HG03025 (cell line): Measurements from ENCODE around the gene SLC38A11.
"Not testable (repeated sequence)": the region's sequence is repeated elsewhere in the genome, so short reads cannot be mapped to it uniquely, and the experiment has no call there.

Experiments
- ATAC-seq: cut with Tn5 transposase; IDR thresholded peaks from one replicate; pipeline ENCODE4 v1.9.1; 2021; ENCODE audit warnings: mild to moderate bottlenecking, moderate library complexity; ENCODE audit not compliant: unreplicated experiment, low FRiP score

Gene SLC38A11

GRCh38 chr2:164954954-164955701 is at the start of gene SLC38A11:
SLC38A11 (minus strand) TSS chr2:164955525; CDS start chr2:164955247, 278 bp downstream.
- no peak for ATAC-seq

GRCh38 chr2:165003443-165004130 is 48.3 kb upstream of the SLC38A11 start:
- ATAC-seq = no peak

GRCh38 chr2:165002638-165003037 is 47.3 kb upstream of the SLC38A11 start:
- ATAC-seq = no peak

- not testable (repeated sequence) for ATAC-seq
These were observed 39.5 kb upstream of the SLC38A11 start for GRCh38 chr2:164994664-164995299.

- ATAC-seq = no peak
These were observed 38.1 kb upstream of the SLC38A11 start for GRCh38 chr2:164993287-164994016.

GRCh38 chr2:164992818-164993217 is 37.5 kb upstream of the SLC38A11 start:
- peak; percentile 73 for ATAC-seq

- peak; percentile 21 for ATAC-seq
These were observed 36.7 kb upstream of the SLC38A11 start for GRCh38 chr2:164992093-164992454.

- peak; percentile 70 for ATAC-seq
These were observed 36.2 kb upstream of the SLC38A11 start for GRCh38 chr2:164991361-164992092.

GRCh38 chr2:164990953-164991352 is 35.6 kb upstream of the SLC38A11 start:
- not testable (repeated sequence) for ATAC-seq

- not testable (repeated sequence) for ATAC-seq
These were observed 33.5 kb upstream of the SLC38A11 start for GRCh38 chr2:164988805-164989204.

GRCh38 chr2:164986027-164986426 is 30.7 kb upstream of the SLC38A11 start:
- ATAC-seq = not testable (repeated sequence)

GRCh38 chr2:164984428-164984827 is 29.1 kb upstream of the SLC38A11 start:
- no peak for ATAC-seq

- ATAC-seq = no peak
These were observed 26.1 kb upstream of the SLC38A11 start for GRCh38 chr2:164981217-164981990.

GRCh38 chr2:164980688-164981087 is 25.4 kb upstream of the SLC38A11 start:
- not testable (repeated sequence) for ATAC-seq

- ATAC-seq = no peak
These were observed 23.8 kb upstream of the SLC38A11 start for GRCh38 chr2:164979113-164979512.

- not testable (repeated sequence) for ATAC-seq
These were observed 21.6 kb upstream of the SLC38A11 start for GRCh38 chr2:164976875-164977470.

- ATAC-seq = no peak
These were observed 21.0 kb upstream of the SLC38A11 start for GRCh38 chr2:164976301-164976700.

GRCh38 chr2:164975891-164976290 is 20.6 kb upstream of the SLC38A11 start:
- ATAC-seq = no peak

- no peak for ATAC-seq
These were observed 18.9 kb upstream of the SLC38A11 start for GRCh38 chr2:164974221-164974620.
